ENCODE results near the gene CTNS.
"Not testable (repeated sequence)": the region's sequence is repeated elsewhere in the genome, so short reads cannot be mapped to it uniquely, and the experiment has no call there.

Gene CTNS

DNA sequence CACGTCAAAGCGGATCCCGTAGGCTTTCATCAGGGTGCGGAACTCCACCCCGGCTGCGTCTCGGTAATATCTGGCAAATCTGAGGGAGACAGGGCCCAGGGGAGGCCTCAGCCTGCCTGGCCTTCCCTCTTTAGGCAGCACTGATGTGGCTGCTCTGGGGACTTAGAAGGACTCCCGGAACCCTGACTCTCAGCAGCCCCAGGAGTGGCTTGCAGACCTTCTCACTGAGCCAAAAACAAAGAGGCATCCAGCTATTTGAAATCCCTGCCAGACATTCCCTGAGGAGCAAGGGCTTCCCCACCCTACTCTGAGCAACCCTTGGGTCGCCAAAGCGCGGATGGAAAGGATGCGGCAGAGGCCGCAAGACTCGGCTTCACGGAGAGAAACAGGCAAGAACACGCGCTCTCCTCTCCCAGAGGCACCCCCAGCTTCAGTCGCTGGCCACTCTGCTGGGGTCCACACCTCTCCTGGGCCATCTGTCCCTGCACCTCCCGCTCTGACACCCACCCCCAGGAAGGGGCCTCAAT, 51.5 kb downstream of the CTNS start:
- no peak for DNase-seq (ENCODE audit: low spot score)

DNA sequence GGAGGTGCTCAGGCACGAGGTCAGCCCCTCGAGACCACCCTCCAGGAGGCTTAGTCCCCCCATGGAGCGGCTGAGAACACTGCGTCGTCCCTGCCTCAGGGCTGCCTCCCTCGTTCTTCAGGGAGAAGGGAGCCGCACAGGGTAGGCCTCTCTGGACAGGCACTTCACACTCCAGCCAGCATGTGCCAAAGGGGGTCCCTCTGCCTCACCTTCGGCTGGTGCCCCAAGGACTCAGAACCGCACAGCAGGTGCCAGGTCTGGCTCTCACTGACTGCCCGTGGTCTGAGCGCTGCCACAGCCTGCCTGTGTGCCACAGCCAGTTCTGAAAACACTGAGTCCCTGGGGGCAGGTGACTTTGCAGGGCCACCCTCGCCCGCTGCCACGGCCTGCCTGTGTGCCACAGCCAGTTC, 52.3 kb downstream of the CTNS start:
- DNase-seq (ENCODE audit: low spot score), result no peak

DNA sequence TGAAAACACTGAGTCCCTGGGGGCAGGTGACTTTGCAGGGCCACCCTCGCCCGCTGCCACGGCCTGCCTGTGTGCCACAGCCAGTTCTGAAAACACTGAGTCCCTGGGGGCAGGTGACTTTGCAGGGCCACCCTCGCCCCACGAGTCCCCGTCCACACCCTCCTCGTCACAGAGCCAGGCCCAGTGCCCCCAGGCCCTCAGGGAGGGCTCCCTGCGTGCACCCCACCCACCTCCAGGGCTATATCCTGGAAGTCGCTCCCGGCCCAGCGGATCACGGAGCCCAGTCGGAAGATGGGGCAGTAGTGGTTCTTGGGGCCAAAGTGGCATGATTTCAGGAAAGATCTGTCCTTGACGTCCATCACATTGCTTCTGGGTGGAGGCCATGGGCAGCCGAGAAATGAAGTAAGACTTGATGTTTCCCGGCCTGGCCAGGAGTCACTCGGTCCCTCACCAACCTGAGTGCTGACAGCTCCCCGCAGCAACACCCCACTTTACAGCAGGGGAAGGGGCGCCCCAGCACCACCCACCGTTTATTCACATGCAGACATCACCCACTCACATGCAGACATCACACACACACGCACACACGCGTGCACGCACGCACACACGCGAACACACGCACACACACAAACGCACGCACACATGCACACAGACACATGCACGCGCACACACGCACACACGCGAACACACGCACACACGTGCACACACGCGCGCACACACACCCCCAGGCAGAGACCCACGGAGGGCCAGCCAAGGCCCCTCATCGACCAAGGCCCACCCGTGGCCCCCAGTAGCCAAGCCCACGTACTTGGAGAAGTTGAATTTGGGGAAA, 52.9 kb downstream of the CTNS start:
- no peak for DNase-seq (ENCODE audit: low spot score)

DNA sequence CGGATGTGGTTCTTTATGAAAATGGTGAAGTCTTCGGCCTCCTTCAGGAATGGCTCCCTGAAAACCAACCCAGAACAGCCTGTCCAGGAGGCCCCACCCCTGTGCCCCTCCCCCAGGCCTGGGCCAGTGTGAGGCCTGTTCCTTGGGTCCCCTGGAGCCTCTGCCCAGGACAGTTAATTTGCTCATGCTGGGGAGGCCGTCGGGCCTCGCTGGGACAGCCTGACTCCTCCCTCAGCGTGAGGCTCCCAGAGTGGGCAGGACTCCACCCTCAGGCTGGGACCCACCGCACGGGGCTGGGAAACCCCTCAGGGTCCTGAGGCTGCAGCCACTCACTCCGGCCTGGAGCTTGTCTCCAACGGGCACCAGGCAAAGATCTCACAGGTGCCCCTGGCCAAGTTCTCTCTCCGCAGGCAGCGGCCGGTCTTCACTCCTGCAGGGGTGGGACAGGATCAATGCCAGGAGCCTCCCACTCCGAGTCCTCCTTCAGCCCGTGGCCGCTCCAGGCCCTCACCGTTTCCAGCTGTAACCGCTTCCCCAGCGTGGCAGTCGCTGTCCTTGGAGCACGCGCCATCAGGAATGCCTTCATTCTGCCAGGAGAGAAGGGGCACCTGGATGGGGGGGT, 53.6 kb downstream of the CTNS start:
- DNase-seq (ENCODE audit: low spot score), result no peak

DNA sequence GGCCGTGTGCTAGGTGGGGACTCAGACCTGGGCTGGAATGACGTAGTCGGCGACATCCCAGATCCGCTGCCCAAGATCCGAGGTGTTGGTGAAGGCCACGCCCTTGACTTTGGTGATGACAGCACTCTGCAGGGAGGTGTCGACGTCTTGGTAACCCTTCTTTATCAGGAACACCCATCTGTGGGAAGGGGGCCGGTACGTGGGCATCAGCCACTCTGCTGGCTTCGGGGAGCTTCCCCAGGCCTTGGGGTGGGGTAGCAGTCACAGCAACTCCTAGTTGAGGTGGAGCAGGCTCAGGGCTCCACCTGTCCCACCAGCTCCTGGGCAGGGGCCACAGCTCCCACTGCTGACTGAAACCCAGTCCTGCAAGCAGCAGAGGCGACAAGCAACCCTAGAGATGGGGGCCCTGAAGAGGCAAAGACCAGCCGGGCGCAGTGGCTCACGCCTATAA, 55.1 kb downstream of the CTNS start:
- no peak for DNase-seq (ENCODE audit: low spot score)

DNA sequence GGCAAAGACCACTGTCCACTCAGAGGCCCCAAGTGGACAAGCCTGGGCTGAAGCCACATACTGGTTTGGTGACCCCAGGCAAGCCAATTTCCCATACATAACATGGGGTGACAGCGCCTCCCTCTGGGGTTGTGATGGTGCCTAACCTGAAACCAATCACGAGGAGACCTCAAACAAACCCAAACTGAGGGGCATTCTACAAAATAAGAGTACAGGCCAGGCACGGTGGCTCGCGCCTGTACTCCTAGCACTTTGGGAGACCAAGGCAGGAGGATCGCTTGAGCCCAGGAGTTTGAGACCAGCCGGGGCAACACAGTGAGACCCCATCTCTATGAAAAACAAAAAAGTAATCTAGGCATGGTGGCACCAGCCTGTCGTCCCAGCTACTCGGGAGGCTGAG, 55.8 kb downstream of the CTNS start:
- DNase-seq (ENCODE audit: low spot score), result no peak

DNA sequence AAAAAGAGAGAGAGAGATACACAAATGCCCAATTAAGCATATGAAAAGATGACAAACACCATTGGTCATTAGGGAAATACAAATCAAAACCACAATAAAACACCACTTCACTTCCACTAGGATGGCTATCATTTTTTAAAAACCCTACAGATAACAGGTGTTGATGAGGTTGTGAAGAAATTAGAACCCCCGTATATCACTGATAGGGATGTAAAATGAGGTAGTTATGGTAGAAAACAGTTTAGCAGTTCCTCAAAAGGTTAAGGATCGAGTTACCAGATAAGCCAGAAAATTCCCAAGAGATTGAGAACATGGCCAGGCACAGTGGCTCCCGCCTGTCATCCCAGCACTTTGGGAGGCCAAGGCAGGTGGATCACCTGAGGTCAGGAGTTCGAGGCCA, 56.6 kb downstream of the CTNS start:
- DNase-seq (ENCODE audit: low spot score), result no peak

DNA sequence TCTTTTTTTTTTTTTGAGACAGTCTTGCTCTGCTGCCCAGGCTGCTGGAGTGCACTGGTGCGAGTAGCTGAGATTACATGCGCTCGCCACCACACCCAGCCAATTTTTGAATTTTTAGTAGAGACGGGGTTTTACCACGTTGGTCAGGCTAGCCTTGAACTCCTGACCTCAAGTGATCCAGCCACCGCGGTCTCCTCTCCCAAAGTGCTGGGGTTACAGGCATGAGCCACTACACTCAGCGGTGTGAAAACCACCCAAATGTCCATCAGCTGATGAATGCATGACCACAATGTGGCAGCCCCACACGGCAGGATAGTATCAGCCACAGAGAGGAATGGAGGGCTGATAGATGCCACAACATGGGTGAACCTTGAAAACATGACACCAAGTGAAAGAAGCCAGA, 57.3 kb downstream of the CTNS start:
- no peak for DNase-seq (ENCODE audit: low spot score)

DNA sequence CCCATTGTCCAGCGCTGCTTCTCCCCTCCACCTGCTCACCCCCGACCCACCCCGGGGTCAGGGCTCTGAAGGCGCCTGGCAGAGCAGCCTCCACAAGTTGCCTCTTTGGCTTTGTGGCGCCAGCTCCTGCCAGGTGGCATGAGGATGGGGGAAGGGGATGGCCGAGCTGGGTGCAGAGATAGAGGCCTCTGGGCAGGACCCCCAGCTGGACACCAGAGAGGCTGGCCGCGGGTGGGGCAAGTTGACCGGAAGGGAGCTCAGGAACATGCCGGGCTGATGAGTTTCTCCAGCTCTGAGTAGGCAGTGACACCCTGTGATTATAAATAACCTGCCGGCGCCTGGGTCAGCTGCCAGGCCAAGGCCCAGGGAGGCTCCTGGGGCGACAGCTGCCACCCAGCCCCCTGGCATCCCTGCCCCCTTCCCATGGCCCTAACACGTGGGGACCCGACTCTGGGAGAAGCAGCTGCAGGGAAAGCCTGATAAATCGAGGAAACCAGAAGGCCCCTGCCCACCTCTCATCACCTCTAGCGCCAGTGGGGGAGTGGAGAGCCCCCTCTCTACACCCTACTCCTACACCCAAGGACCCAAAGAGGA, 58.7 kb downstream of the CTNS start:
- peak; percentile 77 for DNase-seq (ENCODE audit: low spot score)

DNA sequence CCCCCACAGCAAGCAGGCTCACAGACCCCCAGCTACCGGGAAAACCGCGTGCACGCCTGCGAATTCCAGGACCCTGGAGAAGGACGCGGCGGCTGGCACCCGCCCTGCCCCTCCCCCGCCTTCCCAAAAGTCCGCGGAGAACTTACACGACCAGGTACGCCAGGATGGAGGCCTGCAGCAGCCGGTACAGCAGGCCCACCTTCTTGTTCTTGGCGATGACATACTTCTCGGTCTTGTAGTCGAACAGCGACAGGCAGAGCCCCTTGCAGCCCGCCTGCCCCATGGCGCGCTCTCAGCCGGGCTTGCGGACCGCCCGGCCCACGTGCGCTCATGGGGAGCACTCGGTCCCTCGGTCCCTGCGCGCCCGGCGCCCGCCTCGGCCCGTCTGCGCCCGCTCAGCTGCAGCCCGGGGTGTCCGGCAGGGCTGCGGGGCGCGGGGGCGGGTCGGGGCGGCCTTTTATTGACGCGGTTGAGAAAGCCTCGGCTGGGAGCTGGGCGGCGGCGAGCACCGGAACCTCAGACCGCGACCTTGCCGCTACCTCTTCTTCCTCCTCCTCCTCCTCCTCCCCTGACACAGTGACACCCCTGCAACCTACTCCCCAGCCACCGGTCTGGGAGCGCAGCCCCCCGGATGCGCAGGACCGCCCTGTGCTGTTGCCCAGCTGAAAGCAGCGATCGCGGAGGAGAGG, 59.3 kb downstream of the CTNS start, which contains the start of gene P2RX5:
P2RX5 (minus strand) TSS at position 433 of the 689 bp plus-strand sequence; CDS start at position 283, 150 bp downstream.
- DNase-seq (ENCODE audit: low spot score), result peak; percentile 20

DNA sequence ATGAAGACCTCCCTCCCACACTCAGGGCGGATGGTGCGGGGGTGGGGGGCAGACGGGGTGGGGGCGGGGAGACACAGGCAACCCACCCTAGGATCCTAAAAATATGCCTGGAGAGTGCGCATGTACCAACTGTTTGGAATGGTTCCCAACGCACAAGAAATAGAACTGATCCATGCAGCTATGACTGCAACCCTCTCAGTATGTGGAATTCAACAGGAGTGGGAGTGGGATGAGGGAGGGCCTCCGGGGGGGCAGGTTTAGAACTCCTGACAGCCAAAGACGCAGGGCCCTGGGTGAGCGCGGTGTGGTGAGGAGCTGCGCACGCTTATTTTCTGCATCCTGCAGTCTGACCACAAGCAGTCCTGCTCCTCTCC, 60.5 kb downstream of the CTNS start:
- no peak for DNase-seq (ENCODE audit: low spot score)

DNA sequence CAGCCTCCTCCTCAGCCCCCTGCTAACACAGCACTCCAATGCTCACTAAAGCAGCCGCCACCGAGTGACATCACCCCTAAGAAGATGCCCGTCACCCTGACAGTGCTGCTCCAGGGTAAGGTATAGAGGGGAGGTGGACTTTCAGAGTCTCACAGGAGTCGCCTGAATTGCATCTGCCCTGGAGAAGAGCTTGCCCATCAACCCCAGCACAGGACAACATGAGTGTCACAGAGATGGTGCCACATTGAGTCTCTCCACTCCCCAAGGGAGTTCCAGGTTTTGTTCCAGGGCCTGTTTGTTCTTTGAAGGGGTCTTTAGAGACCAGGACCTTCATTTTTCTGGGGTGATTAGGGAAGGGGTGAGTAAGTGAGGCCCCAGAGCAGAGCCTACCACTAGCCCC, 61.6 kb downstream of the CTNS start:
- no peak for DNase-seq (ENCODE audit: low spot score)

DNA sequence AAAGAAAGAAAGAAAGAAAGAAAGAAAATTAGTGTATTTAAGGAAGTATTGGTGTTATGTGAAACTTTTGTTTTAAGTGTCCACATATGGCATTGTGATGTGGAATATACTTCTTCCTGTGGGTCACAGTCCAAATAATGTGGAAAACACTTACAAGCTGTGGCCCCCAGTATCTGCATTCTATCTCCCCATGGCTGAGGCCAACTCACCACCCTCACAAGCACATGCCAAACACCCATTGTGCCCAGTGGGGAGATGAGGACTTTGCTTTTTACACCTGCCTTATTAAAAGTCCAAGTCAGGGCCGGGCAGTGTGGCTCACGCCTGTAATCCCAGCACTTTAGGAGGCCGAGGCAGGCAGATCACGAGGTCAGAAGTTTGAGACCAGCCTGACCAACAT, 63.4 kb downstream of the CTNS start:
- DNase-seq (ENCODE audit: low spot score), result no peak

DNA sequence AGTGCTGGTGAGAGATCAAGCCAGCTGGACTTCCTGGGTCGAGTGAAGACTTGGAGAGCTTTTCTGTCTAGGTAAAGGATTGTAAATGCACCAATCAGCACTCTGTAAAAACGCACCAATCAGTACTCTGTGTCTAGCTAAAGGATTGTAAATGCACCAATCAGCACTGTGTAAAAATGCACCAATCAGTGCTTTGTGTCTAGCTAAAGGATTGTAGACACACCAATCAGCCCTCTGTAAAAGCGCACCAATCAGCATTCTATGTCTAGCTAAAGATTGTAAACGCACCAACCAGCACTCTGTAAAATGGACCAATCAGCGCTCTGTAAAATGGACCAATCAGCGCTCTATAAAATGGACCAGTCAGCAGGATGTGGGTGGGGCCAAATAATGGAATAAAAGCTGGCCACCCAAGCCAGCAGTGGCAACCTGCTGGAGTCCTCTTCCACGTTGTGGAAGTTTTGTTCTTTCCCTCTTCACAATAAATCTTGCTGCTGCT, 65.5 kb downstream of the CTNS start:
- DNase-seq (ENCODE audit: low spot score), result not testable (repeated sequence)

DNA sequence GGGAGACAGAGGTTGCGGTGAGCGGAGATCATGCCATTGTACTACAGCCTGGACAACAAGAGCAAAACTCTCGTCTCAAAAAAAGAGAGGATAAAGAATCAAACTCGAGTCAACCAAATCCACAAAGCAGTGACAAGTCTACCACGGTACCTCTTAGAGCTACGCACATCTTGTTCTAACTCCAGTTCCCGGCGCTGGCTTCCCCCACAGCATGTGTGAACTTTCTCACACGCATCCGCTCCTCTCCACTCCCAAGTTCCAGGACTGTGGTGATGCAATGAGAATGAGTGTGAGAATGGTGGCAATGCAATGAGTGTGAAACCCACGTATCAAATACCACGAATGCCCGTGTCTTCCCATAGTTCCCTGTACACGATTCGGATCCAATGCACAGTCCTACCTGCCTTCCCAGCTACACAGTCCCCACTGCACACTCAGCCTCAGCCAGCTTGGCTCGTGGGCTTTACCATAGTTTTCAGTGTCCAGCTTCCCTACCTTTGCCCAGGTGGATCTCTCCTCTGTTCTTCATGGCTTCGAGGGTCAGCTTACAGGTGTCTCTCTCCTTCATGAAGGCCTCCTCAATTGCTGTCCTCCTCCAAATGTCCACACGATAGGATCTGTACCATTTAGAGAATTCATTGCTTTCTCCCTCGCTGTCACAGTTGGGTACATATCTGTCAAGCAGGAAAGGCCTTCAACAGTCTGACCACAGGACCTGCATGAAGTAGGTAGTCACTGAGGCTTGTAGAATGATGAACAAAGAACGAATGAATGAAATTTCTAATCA, 68.6 kb downstream of the CTNS start:
- no peak for DNase-seq (ENCODE audit: low spot score)

DNA sequence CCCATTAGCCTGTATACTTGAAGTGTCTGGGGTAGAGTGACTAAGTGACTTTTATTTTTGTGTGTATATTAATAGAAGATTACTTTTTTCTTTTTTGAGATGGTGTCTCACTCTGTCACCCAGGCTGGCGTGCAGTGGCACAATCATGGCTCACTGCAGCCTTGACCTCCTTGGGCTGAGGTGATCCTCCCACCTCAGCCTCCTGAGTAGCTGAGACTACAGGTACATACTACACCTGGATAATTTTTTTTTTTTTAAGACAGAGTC, 69.1 kb downstream of the CTNS start:
- DNase-seq (ENCODE audit: low spot score), result not testable (repeated sequence)

DNA sequence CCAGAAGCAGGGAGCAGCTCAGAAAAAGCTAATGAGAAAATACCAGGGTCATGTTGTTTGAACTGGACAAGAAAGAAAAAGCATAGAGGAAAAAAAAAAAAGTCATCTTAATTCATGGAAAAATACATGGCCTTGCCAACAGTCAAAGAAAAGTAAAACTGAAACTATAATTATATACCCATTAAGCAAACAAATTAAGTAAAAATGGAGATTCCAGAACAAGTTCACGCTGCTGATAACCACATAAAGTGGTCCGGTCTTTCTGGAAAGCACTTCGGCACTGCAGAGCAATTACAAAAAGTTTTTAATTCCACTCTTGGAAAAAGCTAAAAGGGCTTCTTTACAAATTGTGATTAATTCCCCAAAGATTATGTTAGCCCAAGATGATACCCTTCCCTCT, 71.8 kb downstream of the CTNS start:
- no peak for DNase-seq (ENCODE audit: low spot score)

DNA sequence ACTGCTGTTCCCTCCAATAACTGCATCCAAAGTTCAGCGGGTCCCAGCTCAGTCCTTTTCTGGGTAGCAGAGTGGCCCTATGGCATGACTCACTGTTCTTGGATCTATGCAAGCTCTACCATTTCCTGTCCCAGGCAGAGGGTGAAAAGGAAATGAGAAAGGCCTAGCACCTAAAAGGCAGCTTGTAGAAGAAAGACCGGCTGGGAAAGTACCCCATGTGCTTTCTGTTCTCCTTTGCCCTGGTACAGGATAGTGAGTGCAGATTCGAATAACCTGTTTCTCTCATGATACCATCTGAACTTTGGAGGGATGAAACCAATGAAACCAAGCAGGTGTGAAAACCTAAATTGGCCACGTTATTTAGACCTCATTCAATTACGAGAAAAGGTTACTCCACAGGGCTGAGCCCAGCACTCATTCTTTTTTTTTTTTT, 74.4 kb downstream of the CTNS start:
- DNase-seq (ENCODE audit: low spot score), result peak; percentile 40

Data from RKO (cell line).